GM19025 (cell line): Measurements from ENCODE around the gene ONECUT1.
A peak's percentile ranks its signal among the peaks of the same experiment; 100 is the strongest.
"Not testable (repeated sequence)": the region's sequence is repeated elsewhere in the genome, so short reads cannot be mapped to it uniquely, and the experiment has no call there.

ENCODE experiments used
- ATAC-seq: cut with Tn5 transposase; IDR thresholded peaks from one replicate; pipeline ENCODE4 v1.9.1; 2021; ENCODE audit warnings: mild to moderate bottlenecking, low read depth, moderate library complexity; ENCODE audit not compliant: unreplicated experiment

The ONECUT1 gene

GRCh38 chr15:52790169-52790708, at the start of gene ONECUT1:
TSS of gene ONECUT1 (minus strand) at chr15:52790336. CDS start at chr15:52789884, 452 bp downstream.
- ATAC-seq = peak; percentile 68

GRCh38 chr15:52834379-52834778, 44.2 kb upstream of the ONECUT1 start:
- no peak for ATAC-seq

DNA sequence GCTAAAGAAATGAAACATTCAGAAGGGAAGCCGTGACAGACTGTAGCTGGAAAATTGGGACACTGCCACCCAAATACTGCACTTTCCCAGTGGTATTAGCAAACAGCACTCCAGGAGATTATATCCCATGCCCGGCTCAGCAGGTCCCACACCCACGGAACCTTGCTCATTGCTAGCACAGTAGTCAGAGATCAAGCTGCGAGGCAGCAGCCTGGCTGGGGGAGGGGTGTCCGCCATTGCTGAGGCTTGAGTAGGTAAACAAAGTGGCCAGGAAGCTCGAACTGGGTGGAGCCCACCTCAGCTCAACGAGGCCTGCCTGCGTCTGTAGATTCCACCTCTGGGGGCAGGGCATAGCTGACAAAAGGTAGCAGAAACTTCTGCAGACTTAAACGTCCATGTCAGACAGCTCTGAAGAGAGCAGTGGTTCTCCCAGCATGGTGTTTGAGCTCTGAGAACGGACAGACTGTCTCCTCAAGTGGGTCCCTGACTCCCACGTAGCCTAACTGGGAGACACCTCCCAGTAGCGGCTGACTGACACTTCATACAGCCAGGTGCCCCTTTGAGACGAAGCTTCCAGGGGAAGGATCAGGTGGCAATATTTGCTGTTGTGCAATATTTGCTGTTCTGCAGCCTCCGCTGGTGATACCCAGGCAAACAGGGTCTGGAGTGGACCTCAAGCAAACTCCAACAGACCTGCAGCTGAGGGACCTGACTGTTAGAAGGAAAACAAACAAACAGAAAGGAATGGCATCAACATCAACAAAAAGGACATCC, 34.2 kb upstream of the ONECUT1 start:
- ATAC-seq = not testable (repeated sequence)

- no peak for ATAC-seq
Measured at GRCh38 chr15:52822475-52822874, 32.3 kb upstream of the ONECUT1 start.

DNA sequence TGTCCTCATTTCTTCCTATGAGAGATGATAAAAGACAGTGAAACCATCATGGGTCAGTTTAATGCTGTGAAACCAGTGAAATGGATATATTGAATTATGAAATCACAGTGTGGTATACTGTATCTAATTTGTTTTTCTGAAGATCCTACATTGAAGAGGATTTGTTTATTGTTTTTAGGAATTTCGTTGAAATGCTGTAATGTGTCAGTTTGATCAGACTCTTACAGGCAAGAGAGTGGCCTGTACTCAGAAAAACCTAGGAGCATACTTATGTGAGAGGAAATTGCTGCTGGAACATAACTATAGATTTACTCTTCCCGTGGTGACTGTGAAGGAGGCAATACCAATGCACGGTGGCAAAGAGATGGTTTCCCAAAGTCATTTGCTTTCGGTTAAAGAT, 29.1 kb upstream of the ONECUT1 start:
- ATAC-seq = no peak

DNA sequence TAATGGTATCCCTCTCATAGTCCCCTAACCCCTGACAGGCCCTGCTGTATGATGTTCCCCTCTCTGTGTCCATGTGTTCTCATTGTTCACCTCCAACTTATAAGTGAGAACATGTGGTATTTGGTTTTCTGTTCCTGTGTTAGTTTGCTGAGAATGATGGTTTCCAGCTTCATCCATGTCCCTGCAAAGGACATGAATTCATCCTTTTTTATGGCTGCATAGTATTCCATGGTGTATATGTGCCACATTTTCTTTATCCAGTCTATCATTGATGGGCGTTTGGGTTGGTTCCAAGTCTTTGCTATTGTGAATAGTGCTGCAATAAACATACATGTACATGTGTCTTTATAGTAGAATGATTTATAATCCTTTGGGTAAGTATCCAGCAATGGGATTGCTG, 25.8 kb upstream of the ONECUT1 start:
- ATAC-seq = not testable (repeated sequence)

- ATAC-seq = no peak
Measured at GRCh38 chr15:52808996-52809395, 18.9 kb upstream of the ONECUT1 start.

DNA sequence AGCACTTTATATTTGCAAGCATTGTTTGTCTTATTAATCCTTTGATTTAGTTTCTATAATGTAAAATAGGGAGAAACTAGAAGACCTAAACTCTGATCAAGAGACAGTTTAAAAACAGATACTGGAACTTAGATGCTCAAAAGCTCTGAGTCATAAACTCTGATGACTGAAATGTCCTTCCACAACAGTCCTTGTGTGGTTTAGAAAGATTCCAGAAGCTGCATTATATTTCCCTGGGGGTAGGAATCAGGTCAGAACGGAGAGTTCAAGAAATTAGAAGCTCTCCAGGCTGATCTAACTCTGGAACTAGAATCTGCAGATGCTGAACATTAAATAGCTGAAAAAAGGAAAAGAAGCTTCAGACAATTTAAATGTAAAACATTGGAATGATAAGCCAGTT, 18.3 kb upstream of the ONECUT1 start:
- no peak for ATAC-seq

GRCh38 chr15:52806284-52806655, 16.1 kb upstream of the ONECUT1 start:
- ATAC-seq = no peak

GRCh38 chr15:52805351-52806283, 15.5 kb upstream of the ONECUT1 start:
- no peak for ATAC-seq

GRCh38 chr15:52804526-52805081, 14.5 kb upstream of the ONECUT1 start:
- ATAC-seq = no peak

GRCh38 chr15:52803467-52804306, 13.6 kb upstream of the ONECUT1 start:
- no peak for ATAC-seq

DNA sequence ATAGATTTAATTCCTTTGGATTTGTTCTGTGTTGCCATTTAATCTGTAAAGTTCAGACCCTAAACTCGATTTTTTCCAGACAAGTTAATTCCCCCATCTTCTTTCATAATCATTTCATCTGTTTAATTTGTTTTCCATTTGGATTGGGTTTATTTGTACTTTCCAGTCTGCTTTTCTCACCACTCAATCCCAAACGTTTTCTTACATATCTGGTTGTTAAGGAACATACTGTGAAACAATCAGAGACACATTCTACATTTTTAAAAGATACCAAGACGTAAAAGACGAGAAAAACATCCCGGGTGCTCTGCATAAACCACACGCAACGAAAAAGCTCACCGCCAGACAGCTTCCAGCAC, 13.0 kb upstream of the ONECUT1 start:
- ATAC-seq = no peak

DNA sequence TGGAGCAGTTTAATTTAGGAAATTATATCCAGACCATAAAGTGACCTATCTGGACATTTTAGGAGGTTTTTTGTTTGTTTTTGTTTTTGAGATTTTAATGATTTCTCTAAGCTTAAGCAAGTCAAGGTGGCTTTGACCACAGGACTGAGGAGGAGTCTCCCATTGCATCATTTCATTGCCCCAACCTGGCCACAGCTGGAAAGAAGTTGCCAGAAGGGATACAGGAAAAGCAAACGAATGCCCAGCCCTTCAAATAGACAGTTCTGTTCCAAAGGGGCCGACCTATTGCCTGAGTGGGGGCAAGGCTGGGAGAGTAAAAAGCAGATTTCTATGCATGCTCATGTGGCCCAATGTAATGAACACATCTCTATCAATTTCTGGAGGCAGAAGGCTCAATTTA, 12.0 kb upstream of the ONECUT1 start:
- ATAC-seq = no peak

- ATAC-seq = no peak
Measured at GRCh38 chr15:52801748-52802085, 11.6 kb upstream of the ONECUT1 start.

DNA sequence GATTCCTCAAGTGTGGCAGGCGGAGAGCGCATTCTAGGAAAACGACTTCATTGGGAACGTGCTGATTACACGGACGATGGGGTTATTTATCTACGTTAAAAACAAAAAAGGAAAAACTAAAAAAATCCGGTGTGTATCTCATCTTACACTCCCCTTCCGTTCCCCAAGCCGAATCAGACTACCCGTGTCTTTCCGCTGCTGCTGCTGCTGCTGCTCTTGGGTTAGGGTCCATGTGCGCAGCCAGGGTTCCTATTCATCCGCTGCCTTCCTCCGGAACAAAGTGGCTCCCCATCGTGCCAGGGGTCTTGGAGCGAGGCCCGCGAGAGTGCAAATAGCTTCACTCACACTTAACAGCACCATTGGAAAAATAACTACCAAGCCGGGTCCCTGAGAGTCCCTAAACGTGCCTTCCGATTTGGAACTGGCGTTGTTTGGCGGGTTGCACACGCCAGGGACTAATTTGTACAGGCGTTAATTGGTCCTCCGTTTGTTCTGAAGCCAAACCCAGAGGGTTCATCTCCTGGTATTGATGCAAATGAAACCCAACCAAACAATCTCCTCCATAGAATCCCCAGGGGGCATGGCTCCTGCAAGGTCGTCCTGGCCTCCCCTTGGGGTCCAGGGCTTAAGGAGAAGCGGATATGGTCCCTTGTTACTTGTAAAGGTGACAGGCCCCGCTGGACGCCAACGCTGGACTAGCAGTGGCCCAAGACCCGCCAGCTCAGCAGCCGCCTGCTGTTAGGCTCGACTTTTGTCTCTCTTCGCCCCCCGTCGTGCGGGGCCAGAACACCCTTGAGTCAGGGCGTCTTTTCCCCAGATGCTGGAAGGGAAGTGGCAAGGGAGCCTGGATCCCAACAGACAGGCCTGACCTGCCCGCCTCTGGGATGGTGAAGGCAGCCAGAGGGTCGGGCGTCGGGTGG, 11.0 kb upstream of the ONECUT1 start:
- ATAC-seq = no peak

GRCh38 chr15:52799145-52799811, 9.1 kb upstream of the ONECUT1 start:
- no peak for ATAC-seq

- ATAC-seq = no peak
Measured at GRCh38 chr15:52798529-52799101, 8.5 kb upstream of the ONECUT1 start.
